Measurements from ENCODE around the gene R3HDML. TPM values are rescaled to one million over a fixed set of nuclear protein-coding genes. Genes with fewer than 3 reads are reported as not detected.

The R3HDML gene
- total and polyA plus RNA-seq, 9 of the 15 experiments (the other 6 are each of a cell fraction or from before 2014, with no cell fraction given) = not detected

DNA sequence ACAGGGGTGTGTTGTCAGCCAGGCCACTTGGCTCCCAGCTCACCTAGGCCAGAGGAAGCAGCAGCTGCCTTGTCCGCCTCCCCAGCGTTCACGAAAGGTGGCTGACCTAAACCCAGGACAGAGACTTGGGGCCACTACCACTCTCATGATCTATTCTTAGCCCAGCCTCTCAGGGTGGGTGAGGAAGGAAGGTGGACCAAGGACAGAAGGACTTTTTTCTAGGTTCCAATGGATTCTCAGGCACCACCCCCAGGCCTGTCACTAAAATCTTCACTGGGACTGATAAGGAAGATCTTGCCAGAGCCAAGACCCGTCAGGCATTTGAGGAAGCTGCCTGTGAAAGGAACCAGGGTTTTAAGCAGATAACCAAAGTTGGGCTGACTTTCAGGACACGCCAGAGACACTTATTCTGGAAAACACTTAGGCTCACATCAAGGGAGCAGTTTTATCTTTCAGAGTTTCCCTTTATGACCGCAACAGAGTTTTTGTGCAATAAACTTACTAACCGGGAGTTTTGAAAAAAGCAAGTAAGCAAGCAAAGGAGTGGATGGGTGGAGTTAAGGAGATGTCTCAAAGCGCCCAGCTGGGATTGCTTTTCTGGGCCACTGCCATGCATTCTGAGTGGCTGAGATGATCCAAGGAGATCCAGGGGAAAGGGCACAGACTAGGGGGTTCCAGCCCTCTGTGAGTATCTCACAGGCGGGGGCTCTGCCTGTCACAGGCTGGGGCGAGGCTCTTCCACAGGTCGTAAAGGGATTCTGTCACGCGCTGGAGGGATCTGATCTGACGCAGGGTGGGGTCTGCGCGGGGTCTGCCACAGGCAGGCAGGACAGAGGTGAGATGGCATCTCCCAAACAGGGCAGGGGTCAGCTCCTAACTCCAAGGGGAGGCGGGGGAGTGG is 26.8 kb upstream of the R3HDML start (continued):
- TF ChIP-seq, protein P1, sequence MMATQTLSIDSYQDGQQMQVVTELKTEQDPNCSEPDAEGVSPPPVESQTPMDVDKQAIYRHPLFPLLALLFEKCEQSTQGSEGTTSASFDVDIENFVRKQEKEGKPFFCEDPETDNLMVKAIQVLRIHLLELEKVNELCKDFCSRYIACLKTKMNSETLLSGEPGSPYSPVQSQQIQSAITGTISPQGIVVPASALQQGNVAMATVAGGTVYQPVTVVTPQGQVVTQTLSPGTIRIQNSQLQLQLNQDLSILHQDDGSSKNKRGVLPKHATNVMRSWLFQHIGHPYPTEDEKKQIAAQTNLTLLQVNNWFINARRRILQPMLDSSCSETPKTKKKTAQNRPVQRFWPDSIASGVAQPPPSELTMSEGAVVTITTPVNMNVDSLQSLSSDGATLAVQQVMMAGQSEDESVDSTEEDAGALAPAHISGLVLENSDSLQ (IDR thresholded peaks at IDR 0.05) = peak; percentile 86
- TF ChIP-seq, protein P2, sequence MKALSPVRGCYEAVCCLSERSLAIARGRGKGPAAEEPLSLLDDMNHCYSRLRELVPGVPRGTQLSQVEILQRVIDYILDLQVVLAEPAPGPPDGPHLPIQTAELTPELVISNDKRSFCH (CRISPR knock-in tag; IDR thresholded peaks at IDR 0.05) = no peak
- TF ChIP-seq, protein P2 (tag; IDR thresholded peaks at IDR 0.05) = no peak
- TF ChIP-seq MCM5 (IDR thresholded peaks at IDR 0.05; ENCODE audit: low read depth) (no peak), SRSF3 (IDR thresholded peaks at IDR 0.05; ENCODE audit: insufficient read depth, low read length) (no peak), BMI1 (IDR thresholded peaks at IDR 0.05; ENCODE audit: low read length) (no peak), NELFE (IDR thresholded peaks at IDR 0.05; ENCODE audit: insufficient read depth, insufficient read length) (no peak), ZNF232 (CRISPR knock-in tag; IDR thresholded peaks at IDR 0.05) (no peak), TEAD4 (IDR thresholded peaks at IDR 0.05; ENCODE audit: low read length) (peak; percentile 10; the same call in 1 of the 2 replicates), TEAD4 (CRISPR knock-in tag; IDR thresholded peaks at IDR 0.05; ENCODE audit: borderline replicate concordance) (no peak), RBM34 (IDR thresholded peaks at IDR 0.05; ENCODE audit: borderline replicate concordance, insufficient read depth, low read length) (no peak), ZNF699 (CRISPR knock-in tag; IDR thresholded peaks at IDR 0.05; ENCODE audit: insufficient replicate concordance) (no peak), SIN3A (IDR thresholded peaks at IDR 0.05; ENCODE audit: borderline replicate concordance in 2 of 2, control insufficient read depth in 1 of 2, low read depth in 2 of 2, low read length in 2 of 2) (no peak), ZNF766 (CRISPR knock-in tag; conservative IDR thresholded peaks at IDR 0.05) (no peak), HNRNPLL (IDR thresholded peaks at IDR 0.05; ENCODE audit: low read depth, low read length, poor library complexity, severe bottlenecking) (no peak)
- TF ChIP-seq, protein P3, sequence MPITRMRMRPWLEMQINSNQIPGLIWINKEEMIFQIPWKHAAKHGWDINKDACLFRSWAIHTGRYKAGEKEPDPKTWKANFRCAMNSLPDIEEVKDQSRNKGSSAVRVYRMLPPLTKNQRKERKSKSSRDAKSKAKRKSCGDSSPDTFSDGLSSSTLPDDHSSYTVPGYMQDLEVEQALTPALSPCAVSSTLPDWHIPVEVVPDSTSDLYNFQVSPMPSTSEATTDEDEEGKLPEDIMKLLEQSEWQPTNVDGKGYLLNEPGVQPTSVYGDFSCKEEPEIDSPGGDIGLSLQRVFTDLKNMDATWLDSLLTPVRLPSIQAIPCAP (CRISPR knock-in tag; IDR thresholded peaks at IDR 0.05; ENCODE audit: borderline replicate concordance) = no peak
- TF ChIP-seq, protein P4, sequence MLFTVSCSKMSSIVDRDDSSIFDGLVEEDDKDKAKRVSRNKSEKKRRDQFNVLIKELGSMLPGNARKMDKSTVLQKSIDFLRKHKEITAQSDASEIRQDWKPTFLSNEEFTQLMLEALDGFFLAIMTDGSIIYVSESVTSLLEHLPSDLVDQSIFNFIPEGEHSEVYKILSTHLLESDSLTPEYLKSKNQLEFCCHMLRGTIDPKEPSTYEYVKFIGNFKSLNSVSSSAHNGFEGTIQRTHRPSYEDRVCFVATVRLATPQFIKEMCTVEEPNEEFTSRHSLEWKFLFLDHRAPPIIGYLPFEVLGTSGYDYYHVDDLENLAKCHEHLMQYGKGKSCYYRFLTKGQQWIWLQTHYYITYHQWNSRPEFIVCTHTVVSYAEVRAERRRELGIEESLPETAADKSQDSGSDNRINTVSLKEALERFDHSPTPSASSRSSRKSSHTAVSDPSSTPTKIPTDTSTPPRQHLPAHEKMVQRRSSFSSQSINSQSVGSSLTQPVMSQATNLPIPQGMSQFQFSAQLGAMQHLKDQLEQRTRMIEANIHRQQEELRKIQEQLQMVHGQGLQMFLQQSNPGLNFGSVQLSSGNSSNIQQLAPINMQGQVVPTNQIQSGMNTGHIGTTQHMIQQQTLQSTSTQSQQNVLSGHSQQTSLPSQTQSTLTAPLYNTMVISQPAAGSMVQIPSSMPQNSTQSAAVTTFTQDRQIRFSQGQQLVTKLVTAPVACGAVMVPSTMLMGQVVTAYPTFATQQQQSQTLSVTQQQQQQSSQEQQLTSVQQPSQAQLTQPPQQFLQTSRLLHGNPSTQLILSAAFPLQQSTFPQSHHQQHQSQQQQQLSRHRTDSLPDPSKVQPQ (CRISPR knock-in tag; IDR thresholded peaks at IDR 0.05; ENCODE audit: borderline replicate concordance) = no peak
- TF ChIP-seq, protein P5, sequence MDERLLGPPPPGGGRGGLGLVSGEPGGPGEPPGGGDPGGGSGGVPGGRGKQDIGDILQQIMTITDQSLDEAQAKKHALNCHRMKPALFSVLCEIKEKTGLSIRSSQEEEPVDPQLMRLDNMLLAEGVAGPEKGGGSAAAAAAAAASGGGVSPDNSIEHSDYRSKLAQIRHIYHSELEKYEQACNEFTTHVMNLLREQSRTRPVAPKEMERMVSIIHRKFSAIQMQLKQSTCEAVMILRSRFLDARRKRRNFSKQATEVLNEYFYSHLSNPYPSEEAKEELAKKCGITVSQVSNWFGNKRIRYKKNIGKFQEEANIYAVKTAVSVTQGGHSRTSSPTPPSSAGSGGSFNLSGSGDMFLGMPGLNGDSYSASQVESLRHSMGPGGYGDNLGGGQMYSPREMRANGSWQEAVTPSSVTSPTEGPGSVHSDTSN (CRISPR knock-in tag; IDR thresholded peaks at IDR 0.05; ENCODE audit: low read depth) = no peak
- TF ChIP-seq, protein P5 (tag; conservative IDR thresholded peaks at IDR 0.05; ENCODE audit: low read depth) = peak; percentile 57

Measured in K562 (cell line).